CD1c-positive myeloid dendritic cell (primary cell): ENCODE results near the gene ERF.
"Not testable (repeated sequence)": the region's sequence is repeated elsewhere in the genome, so short reads cannot be mapped to it uniquely, and the experiment has no call there.

ENCODE experiments used
- DNase-seq: peaks from one replicate; pipeline ENCODE4 v3.0.0-alpha.2; 2016; ENCODE audit errors: extremely low spot score

The ERF gene

DNA sequence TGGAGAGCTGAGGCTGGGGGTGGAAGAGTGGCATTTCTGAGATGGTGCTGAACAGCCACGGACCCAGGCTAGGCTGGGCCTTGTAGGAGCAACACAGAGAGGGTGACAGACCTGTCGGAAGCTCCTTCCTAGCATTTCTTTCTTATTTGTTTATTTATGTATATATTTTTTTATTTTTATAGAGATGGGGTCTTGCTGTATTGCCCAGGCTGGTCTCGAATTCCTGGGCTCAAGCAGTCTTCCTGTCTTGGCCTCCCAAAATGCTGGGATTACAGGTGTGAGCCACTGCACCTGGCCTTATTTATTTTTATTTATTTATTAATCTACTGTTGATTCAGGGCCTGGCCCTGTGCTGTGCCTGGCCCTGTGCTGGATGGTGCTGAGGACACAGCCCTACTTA, 20.6 kb upstream of the ERF start:
- no peak for DNase-seq

- DNase-seq: no peak
Measured at GRCh38 chr19:42275103-42275502, 20.2 kb upstream of the ERF start.

- no peak for DNase-seq
Measured at GRCh38 chr19:42274065-42274682, 19.2 kb upstream of the ERF start.

- no peak for DNase-seq
Measured at GRCh38 chr19:42273407-42274064, 18.6 kb upstream of the ERF start.

DNA sequence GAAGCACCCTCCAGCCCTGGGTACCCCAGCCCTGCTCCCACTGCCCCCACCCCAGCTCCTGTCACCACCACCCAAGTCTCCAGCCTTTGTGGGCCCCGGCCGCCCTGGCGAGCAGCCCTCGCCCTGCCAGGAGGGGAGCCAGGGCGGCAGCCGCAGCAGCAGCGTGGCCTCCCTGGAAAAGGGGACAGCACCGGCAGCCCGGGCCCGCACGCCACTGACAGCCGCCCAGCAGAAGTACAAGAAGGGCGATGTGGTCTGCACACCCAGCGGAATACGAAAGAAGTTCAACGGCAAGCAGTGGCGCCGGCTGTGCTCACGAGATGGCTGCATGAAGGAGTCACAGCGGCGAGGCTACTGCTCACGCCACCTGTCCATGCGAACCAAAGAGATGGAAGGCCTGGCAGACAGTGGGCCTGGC, 18.1 kb upstream of the ERF start:
- no peak for DNase-seq

DNA sequence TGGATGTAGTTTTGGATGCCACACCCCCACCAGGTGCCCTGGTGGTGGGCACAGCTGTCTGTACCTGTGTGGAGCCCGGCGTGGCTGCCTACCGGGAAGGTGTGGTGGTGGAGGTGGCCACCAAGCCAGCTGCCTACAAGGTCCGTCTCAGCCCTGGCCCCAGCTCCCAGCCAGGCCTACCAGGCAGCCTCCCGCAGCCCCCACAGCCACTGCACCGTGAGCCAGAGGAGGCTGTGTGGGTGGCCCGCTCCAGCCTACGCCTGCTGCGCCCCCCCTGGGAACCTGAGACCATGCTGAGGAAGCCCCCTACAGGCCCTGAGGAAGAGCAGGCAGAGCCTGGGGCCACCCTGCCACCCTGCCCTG, 17.6 kb upstream of the ERF start:
- DNase-seq: no peak

GRCh38 chr19:42271861-42272534, 17.1 kb upstream of the ERF start:
- DNase-seq: no peak

DNA sequence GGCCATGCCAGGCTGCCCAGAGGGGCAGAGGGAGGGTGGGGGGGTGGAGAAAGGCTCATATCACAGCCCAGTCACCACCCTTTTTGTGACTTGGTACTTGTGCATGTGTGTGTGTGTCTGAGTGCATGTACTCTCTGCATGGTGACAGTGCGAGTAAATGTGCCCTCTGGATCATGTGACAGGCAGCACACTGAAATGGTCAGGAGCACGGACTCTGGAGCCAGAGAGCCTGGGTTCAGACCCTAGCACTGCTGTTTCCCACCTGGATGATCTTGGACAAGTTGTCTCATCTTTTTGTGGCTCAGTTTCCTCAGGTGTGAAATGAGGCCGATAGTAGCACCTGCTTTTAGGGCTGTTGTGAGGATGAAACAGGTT, 16.1 kb upstream of the ERF start:
- DNase-seq: no peak

DNA sequence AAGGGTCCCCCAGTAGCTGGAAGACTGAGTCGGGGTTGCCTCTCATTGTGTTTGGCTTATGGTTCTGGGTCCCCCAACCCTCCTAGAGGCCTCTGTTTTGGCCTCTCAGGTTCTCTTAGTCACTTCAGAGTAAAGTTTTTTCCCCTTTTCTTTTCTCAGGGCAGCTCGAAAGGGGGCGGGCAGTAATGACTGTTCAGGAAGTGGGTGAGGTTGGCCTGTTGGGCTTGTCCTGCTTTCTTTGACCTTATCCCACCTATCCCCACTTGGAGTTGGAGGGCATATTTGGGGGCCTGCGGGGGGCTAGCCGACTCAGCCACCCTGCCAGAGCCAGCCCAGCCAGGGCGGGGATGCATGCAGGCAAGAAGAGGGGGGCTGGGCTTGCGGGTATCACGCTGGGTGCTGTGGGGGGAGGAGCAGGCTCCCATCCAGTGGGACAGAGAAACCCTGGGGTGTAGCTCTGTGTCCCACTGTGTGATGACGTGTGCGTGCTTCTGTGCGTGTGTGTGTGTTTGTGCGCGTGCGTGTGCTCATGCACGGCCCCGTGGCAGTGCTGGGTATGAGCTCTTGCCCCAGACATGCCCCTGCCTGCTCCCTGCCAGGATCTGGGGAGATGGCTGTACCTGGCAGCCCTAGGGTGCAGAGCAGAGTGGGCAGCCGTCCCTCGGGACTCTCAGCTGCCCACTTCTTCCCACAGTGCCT, 15.6 kb upstream of the ERF start:
- DNase-seq: peak; percentile 77

- DNase-seq: peak; percentile 11
Measured at GRCh38 chr19:42269478-42270345, 14.8 kb upstream of the ERF start.

DNA sequence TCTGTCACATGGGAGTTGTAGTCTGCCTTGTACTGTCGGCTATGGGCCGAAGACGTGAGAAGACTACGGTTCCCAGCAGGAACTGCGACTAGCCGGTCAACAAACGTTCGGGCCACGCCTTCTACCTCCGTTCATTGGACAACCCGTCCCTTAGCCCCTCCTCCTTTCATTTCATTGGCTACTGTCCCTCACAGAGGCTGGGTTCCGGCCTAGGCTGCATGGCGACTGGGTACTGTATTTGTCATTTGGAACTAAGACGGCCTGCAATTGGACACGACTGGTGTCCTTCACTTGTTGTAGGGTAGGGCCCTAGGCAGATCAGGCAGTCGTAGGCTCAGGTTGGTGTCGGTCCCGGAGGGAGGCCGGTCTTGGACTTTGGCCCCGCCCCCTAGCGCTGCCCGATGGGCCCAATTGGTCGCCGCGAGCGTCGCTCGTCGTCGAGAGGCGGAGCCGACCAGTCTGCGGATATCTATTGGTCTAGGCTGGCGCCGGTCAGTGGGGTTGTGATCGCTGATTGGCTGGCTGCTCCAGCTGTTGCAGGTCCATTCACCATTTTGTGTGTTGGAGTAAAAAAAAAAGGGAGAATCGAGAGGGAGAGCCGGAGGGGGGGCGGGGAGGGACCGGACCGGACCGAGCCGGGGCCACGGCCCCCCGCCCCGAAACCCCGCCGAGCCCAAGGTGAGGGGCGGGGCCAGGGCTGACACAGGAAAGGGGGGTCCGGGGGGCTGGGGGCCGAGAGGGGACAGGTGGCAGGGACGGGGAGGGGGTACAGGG, 14.0 kb upstream of the ERF start, which contains the start of gene CIC:
Gene CIC (plus strand): TSS at position 549 of the 774 bp plus-strand sequence. CDS start 2,532 bp downstream, outside the sequence.
- peak; percentile 100 for DNase-seq

GRCh38 chr19:42268142-42268703, 13.3 kb upstream of the ERF start:
- peak; percentile 100 for DNase-seq

GRCh38 chr19:42267644-42268141, 12.8 kb upstream of the ERF start:
- DNase-seq: no peak

- not testable (repeated sequence) for DNase-seq
Measured at GRCh38 chr19:42266928-42267603, 12.1 kb upstream of the ERF start.

DNA sequence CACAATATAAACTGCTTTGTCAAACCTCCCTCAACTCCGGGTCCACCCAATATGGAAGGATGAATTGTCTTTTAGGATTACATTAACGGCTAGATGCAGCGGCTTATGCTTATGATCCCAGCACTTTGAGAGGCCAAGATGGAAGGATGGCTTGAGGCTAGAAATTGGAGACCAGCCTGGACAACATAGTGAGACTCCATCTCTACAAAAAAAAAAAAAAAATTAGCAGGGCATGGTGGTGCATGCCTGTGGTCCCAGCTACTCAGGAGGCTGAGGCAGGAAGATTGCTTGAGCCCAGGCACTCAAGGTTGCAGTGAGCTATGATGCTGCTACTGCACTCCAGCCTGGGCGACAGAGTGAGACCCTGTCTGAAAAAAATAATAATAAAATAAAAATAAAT, 11.2 kb upstream of the ERF start:
- DNase-seq: not testable (repeated sequence)

DNA sequence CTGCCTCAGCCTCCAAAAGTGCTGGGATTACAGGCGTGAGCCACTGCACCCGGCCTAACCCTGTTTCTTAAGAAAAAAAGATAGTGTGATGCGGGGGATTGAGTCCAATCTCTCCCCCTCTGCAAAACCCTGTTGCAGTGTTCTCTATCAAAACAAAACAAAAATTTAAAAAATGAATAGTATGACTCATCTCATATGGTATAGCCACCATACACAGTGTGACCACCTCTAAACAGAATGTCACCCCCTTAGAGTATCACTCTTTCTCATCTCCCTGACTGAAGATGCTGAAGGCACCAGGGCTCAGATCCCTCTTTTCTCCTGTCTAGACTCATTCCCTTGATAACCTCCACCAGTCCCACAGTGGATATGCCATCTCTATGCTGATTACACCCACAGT, 6.8 kb upstream of the ERF start:
- DNase-seq: no peak

- not testable (repeated sequence) for DNase-seq
Measured at GRCh38 chr19:42257842-42258241, 2.9 kb upstream of the ERF start.

- DNase-seq: peak; percentile 43
Measured at GRCh38 chr19:42255766-42256745, 1.1 kb upstream of the ERF start.
